WTC11 (cell line): ENCODE measurements around the gene MYPN. TPM values are rescaled to one million over a fixed set of nuclear protein-coding genes. Genes with fewer than 3 reads are reported as not detected.

Source experiments
- ATAC-seq: fragments of 200-7000 bp; cut with Tn5 transposase; 2 replicates; pipeline ENCODE4 v1.10.0; 2021; ENCODE audit warnings: mild to moderate bottlenecking, moderate library complexity
- CTCF ChIA-PET: fragments of 300-600 bp; sonication (Branson Sonifier 250); formaldehyde crosslinking; loops from one replicate; lab custom pipeline; 2021; ENCODE audit warnings: antibody characterized with exemption; lab: Charles Lee
- POLR2A ChIA-PET: fragments of 350-600 bp; sonication (Branson Sonifier 250); formaldehyde crosslinking; loops from one replicate; lab custom pipeline; 2021; ENCODE audit warnings: antibody characterized with exemption; lab: Charles Lee
- DNase-seq: peaks from one replicate; pipeline ENCODE4 v3.0.0; 2021; ENCODE audit warnings: low spot score
- H3K27ac Mint-ChIP-seq: 2 replicates; pipeline ENCODE4 v1.8.0; 2021; ENCODE audit warnings: mixed read lengths
- H3K27me3 Mint-ChIP-seq: 2 replicates; pipeline ENCODE4 v1.8.0; 2021; ENCODE audit warnings: low read depth, mild to moderate bottlenecking, moderate library complexity, mixed read lengths
- H3K36me3 Mint-ChIP-seq: 2 replicates; pipeline ENCODE4 v1.8.0; 2021; ENCODE audit warnings: mixed read lengths
- H3K4me1 Mint-ChIP-seq: 2 replicates; pipeline ENCODE4 v1.8.0; 2022; ENCODE audit warnings: mixed read lengths
- H3K4me3 Mint-ChIP-seq: 2 replicates; pipeline ENCODE4 v1.8.0; 2021; ENCODE audit warnings: mild to moderate bottlenecking, moderate library complexity, mixed read lengths
- H3K9me3 Mint-ChIP-seq: 2 replicates; pipeline ENCODE4 v1.8.0; 2021; ENCODE audit warnings: mixed read lengths
- CTCF ChIP-seq: fragments of 200-600 bp; IDR thresholded peaks from 2 replicates; pipeline ENCODE4 v1.8.0; 2022; ENCODE audit warnings: antibody characterized with exemption
- ETV6 ChIP-seq: sonication (generic); formaldehyde crosslinking; IDR thresholded peaks from 2 replicates; pipeline ENCODE4 v1.8.1; 2022; ENCODE audit warnings: mild to moderate bottlenecking, missing genetic modification reagents
- HMGA2 ChIP-seq: fragments of 250-450 bp; sonication (Bioruptor Pico); IDR thresholded peaks from 2 replicates; pipeline ENCODE4 v1.4.0; 2021; ENCODE audit warnings: mild to moderate bottlenecking, moderate library complexity
- MXD4 ChIP-seq: fragments of 250-450 bp; sonication (Bioruptor Pico); IDR thresholded peaks from 2 replicates; pipeline ENCODE4 v1.8.0; 2021; ENCODE audit warnings: mild to moderate bottlenecking, moderate library complexity, borderline replicate concordance
- NR1H2 ChIP-seq: sonication (generic); formaldehyde crosslinking; IDR thresholded peaks from 2 replicates; pipeline ENCODE4 v1.9.0; 2021; ENCODE audit warnings: mild to moderate bottlenecking, moderate library complexity, missing genetic modification reagents
- RELA ChIP-seq: sonication (generic); formaldehyde crosslinking; IDR thresholded peaks from 2 replicates; pipeline ENCODE4 v1.8.1; 2022; ENCODE audit warnings: missing genetic modification reagents, mild to moderate bottlenecking, borderline replicate concordance
- SOX15 ChIP-seq: fragments of 250-450 bp; sonication (Bioruptor Pico); IDR thresholded peaks from 2 replicates; pipeline ENCODE4 v1.9.0; 2021; ENCODE audit warnings: mild to moderate bottlenecking
- TCF7 ChIP-seq: sonication (generic); formaldehyde crosslinking; IDR thresholded peaks from 2 replicates; pipeline ENCODE4 v1.8.0; 2022; ENCODE audit warnings: mild to moderate bottlenecking, low read depth, missing genetic modification reagents, moderate library complexity
- TEAD1 ChIP-seq: sonication (generic); formaldehyde crosslinking; IDR thresholded peaks from 2 replicates; pipeline ENCODE4 v1.8.0; 2022; ENCODE audit warnings: mild to moderate bottlenecking, missing genetic modification reagents
- ZBTB21 ChIP-seq: sonication (generic); formaldehyde crosslinking; IDR thresholded peaks from 2 replicates; pipeline ENCODE4 v1.8.1; 2023; ENCODE audit warnings: mild to moderate bottlenecking, missing genetic modification reagents, borderline replicate concordance
- ZNF121 ChIP-seq: sonication (generic); formaldehyde crosslinking; IDR thresholded peaks from 2 replicates; pipeline ENCODE4 v1.8.0; 2023; ENCODE audit warnings: missing genetic modification reagents
- ZNF138 ChIP-seq: sonication (generic); formaldehyde crosslinking; conservative IDR thresholded peaks from 2 replicates; pipeline ENCODE4 v1.8.1; 2022; ENCODE audit warnings: mild to moderate bottlenecking, moderate library complexity, missing genetic modification reagents
- ZNF232 ChIP-seq: sonication (generic); formaldehyde crosslinking; IDR thresholded peaks from 2 replicates; pipeline ENCODE4 v1.8.0; 2022; ENCODE audit warnings: mild to moderate bottlenecking, missing genetic modification reagents
- ZNF423 ChIP-seq: fragments of 250-450 bp; sonication (Bioruptor Pico); IDR thresholded peaks from 2 replicates; pipeline ENCODE4 v2.1.2; 2022; ENCODE audit warnings: mild to moderate bottlenecking, moderate library complexity
- ZNF532 ChIP-seq: fragments of 250-450 bp; sonication (Bioruptor Pico); IDR thresholded peaks from 2 replicates; pipeline ENCODE4 v1.9.0; 2021; ENCODE audit warnings: mild to moderate bottlenecking, borderline replicate concordance
- total RNA-seq: library from RNA; stranded (reverse); gene quantifications from 3 replicates; pipeline ENCODE4 v1.2.3, GENCODE V29; 2021
- TF ChIP-seq, protein P1 (sequence below): sonication (generic); formaldehyde crosslinking; IDR thresholded peaks from 2 replicates; pipeline ENCODE4 v1.8.1; 2022; ENCODE audit warnings: low read depth, missing genetic modification reagents, borderline replicate concordance
- TF ChIP-seq, protein P2 (sequence below): sonication (generic); formaldehyde crosslinking; IDR thresholded peaks from 2 replicates; pipeline ENCODE4 v1.8.0; 2022; ENCODE audit warnings: mild to moderate bottlenecking, missing genetic modification reagents
- TF ChIP-seq, protein P3 (sequence below): sonication (generic); formaldehyde crosslinking; IDR thresholded peaks from 2 replicates; pipeline ENCODE4 v1.8.1; 2023; ENCODE audit warnings: mild to moderate bottlenecking, missing genetic modification reagents
- TF ChIP-seq, protein P4 (sequence below): fragments of 250-450 bp; sonication (Bioruptor Pico); IDR thresholded peaks from 2 replicates; pipeline ENCODE4 v1.9.0; 2021; ENCODE audit warnings: moderate library complexity, mild to moderate bottlenecking, inconsistent platforms, borderline replicate concordance
- TF ChIP-seq, protein P5 (sequence below): sonication (generic); formaldehyde crosslinking; conservative IDR thresholded peaks from 2 replicates; pipeline ENCODE4 v1.8.1; 2022; ENCODE audit warnings: mild to moderate bottlenecking, missing genetic modification reagents
- TF ChIP-seq, protein P6 (sequence below): sonication (generic); formaldehyde crosslinking; IDR thresholded peaks from 2 replicates; pipeline ENCODE4 v1.8.1; 2022; ENCODE audit warnings: low read depth, mild to moderate bottlenecking, moderate library complexity, missing genetic modification reagents, borderline replicate concordance
- TF ChIP-seq, protein P7 (sequence below): sonication (generic); formaldehyde crosslinking; IDR thresholded peaks from 2 replicates; pipeline ENCODE4 v1.8.0; 2022; ENCODE audit warnings: mild to moderate bottlenecking, missing genetic modification reagents

Gene MYPN
- total RNA-seq, 1 experiment from 2014 or later = not detected

DNA sequence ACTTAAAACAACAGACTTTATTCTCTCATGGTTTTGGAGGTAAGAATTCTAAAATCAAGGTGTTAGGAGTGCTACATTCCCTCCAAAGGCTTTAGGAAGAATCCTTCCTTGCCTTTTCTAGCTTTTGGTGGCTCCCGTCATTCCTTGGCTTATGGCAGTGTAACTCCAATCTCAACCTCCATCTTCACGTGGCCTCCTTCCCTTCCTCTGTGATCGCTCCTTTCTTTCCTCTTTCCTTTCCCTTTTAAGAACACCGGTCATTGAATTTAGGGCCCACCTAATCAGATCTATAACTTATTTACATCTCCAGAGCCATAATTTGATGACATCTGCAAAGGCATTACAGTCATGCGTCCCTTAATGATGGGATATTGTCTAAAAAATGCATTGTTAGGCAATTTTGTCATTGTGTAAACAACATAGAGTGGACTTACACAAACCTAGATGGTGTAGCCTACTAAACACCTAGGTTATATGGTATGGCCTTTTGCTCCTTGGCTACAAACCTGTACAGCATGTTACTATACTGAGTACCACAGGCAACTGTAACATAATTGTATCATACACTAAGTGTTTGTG, 28.3 kb upstream of the MYPN start:
- ChIA-PET CTCF (no interaction called here), POLR2A (no interaction called here)
- H3K27me3 Mint-ChIP-seq = no peaks in the 10 kb centered on the region; the same call in 1 of the 2 replicates
- no peaks in the 10 kb centered on the region for H3K9me3 Mint-ChIP-seq
- no peaks in the 10 kb centered on the region for H3K36me3 Mint-ChIP-seq
- peaks cover 12% of the 10 kb centered on the region for H3K4me1 Mint-ChIP-seq
- no peak overlapping the region for H3K27ac Mint-ChIP-seq
- no peak overlapping the region for H3K4me3 Mint-ChIP-seq
- no peak for ATAC-seq
- DNase-seq = no peak
- TF ChIP-seq RELA (CRISPR knock-in tag) = no peak
- TF ChIP-seq CTCF = no peak
- TF ChIP-seq, protein P1, sequence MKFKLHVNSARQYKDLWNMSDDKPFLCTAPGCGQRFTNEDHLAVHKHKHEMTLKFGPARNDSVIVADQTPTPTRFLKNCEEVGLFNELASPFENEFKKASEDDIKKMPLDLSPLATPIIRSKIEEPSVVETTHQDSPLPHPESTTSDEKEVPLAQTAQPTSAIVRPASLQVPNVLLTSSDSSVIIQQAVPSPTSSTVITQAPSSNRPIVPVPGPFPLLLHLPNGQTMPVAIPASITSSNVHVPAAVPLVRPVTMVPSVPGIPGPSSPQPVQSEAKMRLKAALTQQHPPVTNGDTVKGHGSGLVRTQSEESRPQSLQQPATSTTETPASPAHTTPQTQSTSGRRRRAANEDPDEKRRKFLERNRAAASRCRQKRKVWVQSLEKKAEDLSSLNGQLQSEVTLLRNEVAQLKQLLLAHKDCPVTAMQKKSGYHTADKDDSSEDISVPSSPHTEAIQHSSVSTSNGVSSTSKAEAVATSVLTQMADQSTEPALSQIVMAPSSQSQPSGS (CRISPR knock-in tag) = no peak
- TF ChIP-seq MXD4 = no peak
- TF ChIP-seq TCF7 (CRISPR knock-in tag) = no peak
- TF ChIP-seq ZBTB21 = no peak
- TF ChIP-seq ZNF121 (CRISPR knock-in tag) = no peak
- TF ChIP-seq NR1H2 (CRISPR knock-in tag) = no peak
- no peak for TF ChIP-seq ZNF138
- no peak for TF ChIP-seq ZNF232
- TF ChIP-seq, protein P2, sequence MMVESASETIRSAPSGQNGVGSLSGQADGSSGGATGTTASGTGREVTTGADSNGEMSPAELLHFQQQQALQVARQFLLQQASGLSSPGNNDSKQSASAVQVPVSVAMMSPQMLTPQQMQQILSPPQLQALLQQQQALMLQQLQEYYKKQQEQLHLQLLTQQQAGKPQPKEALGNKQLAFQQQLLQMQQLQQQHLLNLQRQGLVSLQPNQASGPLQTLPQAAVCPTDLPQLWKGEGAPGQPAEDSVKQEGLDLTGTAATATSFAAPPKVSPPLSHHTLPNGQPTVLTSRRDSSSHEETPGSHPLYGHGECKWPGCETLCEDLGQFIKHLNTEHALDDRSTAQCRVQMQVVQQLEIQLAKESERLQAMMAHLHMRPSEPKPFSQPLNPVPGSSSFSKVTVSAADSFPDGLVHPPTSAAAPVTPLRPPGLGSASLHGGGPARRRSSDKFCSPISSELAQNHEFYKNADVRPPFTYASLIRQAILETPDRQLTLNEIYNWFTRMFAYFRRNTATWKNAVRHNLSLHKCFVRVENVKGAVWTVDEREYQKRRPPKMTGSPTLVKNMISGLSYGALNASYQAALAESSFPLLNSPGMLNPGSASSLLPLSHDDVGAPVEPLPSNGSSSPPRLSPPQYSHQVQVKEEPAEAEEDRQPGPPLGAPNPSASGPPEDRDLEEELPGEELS (CRISPR knock-in tag) = no peak
- TF ChIP-seq ETV6 (CRISPR knock-in tag) = no peak
- TF ChIP-seq, protein P3, sequence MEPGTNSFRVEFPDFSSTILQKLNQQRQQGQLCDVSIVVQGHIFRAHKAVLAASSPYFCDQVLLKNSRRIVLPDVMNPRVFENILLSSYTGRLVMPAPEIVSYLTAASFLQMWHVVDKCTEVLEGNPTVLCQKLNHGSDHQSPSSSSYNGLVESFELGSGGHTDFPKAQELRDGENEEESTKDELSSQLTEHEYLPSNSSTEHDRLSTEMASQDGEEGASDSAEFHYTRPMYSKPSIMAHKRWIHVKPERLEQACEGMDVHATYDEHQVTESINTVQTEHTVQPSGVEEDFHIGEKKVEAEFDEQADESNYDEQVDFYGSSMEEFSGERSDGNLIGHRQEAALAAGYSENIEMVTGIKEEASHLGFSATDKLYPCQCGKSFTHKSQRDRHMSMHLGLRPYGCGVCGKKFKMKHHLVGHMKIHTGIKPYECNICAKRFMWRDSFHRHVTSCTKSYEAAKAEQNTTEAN (CRISPR knock-in tag) = no peak
- TF ChIP-seq, protein P4, sequence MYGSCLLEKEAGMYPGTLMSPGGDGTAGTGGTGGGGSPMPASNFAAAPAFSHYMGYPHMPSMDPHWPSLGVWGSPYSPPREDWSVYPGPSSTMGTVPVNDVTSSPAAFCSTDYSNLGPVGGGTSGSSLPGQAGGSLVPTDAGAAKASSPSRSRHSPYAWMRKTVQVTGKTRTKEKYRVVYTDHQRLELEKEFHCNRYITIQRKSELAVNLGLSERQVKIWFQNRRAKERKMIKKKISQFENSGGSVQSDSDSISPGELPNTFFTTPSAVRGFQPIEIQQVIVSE (CRISPR knock-in tag) = no peak
- TF ChIP-seq, protein P5, sequence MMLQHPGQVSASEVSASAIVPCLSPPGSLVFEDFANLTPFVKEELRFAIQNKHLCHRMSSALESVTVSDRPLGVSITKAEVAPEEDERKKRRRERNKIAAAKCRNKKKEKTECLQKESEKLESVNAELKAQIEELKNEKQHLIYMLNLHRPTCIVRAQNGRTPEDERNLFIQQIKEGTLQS (CRISPR knock-in tag) = no peak

DNA sequence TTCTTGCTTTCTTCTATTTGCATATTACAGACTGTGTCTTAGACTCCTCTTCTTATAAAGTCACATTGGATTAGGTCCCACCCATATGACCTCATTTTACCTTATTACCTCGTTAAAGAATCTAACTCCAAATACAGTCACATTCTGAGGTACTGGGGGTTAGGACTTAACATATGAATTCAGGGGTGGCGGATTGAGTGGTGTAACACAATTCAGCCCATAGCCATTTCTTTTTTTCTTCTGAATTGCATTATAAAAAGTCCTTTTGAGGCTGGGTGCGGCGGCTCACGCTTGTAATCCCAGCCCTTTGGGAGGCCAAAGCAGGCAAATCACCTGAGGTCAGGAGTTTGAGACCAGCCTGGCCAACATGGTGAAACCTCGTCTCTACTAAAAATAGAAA, 27.4 kb upstream of the MYPN start:
- DNase-seq (no peak), ATAC-seq (peak; percentile 26; the same call in 1 of the 2 replicates)
- no peaks in the 10 kb centered on the region for H3K9me3 Mint-ChIP-seq
- no peak overlapping the region for H3K27ac Mint-ChIP-seq
- no peaks in the 10 kb centered on the region; the same call in 1 of the 2 replicates for H3K27me3 Mint-ChIP-seq
- peaks cover 14% of the 10 kb centered on the region for H3K4me1 Mint-ChIP-seq
- ChIA-PET POLR2A (no interaction called here), CTCF (no interaction called here)
- H3K36me3 Mint-ChIP-seq = no peaks in the 10 kb centered on the region
- no peak overlapping the region for H3K4me3 Mint-ChIP-seq
- no peak for TF ChIP-seq SOX15 (CRISPR knock-in tag)
- TF ChIP-seq, protein P6, sequence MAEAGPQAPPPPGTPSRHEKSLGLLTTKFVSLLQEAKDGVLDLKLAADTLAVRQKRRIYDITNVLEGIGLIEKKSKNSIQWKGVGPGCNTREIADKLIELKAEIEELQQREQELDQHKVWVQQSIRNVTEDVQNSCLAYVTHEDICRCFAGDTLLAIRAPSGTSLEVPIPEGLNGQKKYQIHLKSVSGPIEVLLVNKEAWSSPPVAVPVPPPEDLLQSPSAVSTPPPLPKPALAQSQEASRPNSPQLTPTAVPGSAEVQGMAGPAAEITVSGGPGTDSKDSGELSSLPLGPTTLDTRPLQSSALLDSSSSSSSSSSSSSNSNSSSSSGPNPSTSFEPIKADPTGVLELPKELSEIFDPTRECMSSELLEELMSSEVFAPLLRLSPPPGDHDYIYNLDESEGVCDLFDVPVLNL = no peak
- TF ChIP-seq TEAD1 (CRISPR knock-in tag) = no peak
- no peak for TF ChIP-seq ZNF532 (CRISPR knock-in tag)
- no peak for TF ChIP-seq ZBTB21
- no peak for TF ChIP-seq HMGA2 (CRISPR knock-in tag)
- TF ChIP-seq MXD4 = no peak
- TF ChIP-seq ZNF423 (CRISPR knock-in tag) = no peak
- TF ChIP-seq, protein P7, sequence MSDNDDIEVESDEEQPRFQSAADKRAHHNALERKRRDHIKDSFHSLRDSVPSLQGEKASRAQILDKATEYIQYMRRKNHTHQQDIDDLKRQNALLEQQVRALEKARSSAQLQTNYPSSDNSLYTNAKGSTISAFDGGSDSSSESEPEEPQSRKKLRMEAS (CRISPR knock-in tag) = no peak
